GM12878 (cell line): Measurements from ENCODE around the gene SLC1A2. TPM values are rescaled to one million over a fixed set of nuclear protein-coding genes. Genes with fewer than 3 reads are reported as not detected.

Source experiments
- ATF3 ChIP-seq: IDR thresholded peaks from 2 replicates; pipeline ENCODE4 v1.6.1; 2011; ENCODE audit warnings: low read depth, mild to moderate bottlenecking, low read length, moderate library complexity, borderline replicate concordance; ENCODE audit errors: extremely low read depth
- BACH1 ChIP-seq: fragments of 450-650 bp; IDR thresholded peaks from 2 replicates; pipeline ENCODE4 v1.6.1; 2017; ENCODE audit warnings: mild to moderate bottlenecking, borderline replicate concordance
- CREB1 ChIP-seq: IDR thresholded peaks from 2 replicates; pipeline ENCODE4 v1.6.1; 2012; ENCODE audit warnings: low read depth, mild to moderate bottlenecking, inconsistent platforms
- CUX1 ChIP-seq: IDR thresholded peaks from 2 replicates; pipeline ENCODE4 v1.6.1; 2012; ENCODE audit warnings: improper control_type of control experiment, low read depth, low read length; ENCODE audit not compliant: insufficient replicate concordance
- FOXM1 ChIP-seq: IDR thresholded peaks from 2 replicates; pipeline ENCODE4 v1.6.1; 2012; ENCODE audit warnings: low read depth, mild to moderate bottlenecking, inconsistent platforms, low read length, moderate library complexity
- GABPA ChIP-seq: IDR thresholded peaks from 2 replicates; pipeline ENCODE4 v1.6.1; 2014; ENCODE audit warnings: antibody characterized with exemption, low read depth, mild to moderate bottlenecking, inconsistent platforms
- HCFC1 ChIP-seq: fragments of 150-350 bp; IDR thresholded peaks from 2 replicates; pipeline ENCODE4 v1.6.1; 2014; ENCODE audit warnings: low read length
- HSF1 ChIP-seq: fragments of 150-350 bp; IDR thresholded peaks from 2 replicates; pipeline ENCODE4 v1.6.1; 2014; ENCODE audit warnings: mild to moderate bottlenecking, low read depth, low read length
- IKZF2 ChIP-seq, 2 experiments: fragments of 450-650 bp; IDR thresholded peaks; 2 replicates each; pipeline ENCODE4 v1.6.1; 2017; ENCODE audit warnings: mild to moderate bottlenecking in 2 of 2, moderate library complexity in 2 of 2
- IRF5 ChIP-seq: fragments of 450-650 bp; IDR thresholded peaks from 2 replicates; pipeline ENCODE4 v1.6.1; 2017; ENCODE audit warnings: borderline replicate concordance
- MTA2 ChIP-seq: fragments of 450-650 bp; IDR thresholded peaks from 2 replicates; pipeline ENCODE4 v1.6.1; 2016; ENCODE audit warnings: low read depth, mild to moderate bottlenecking, moderate library complexity
- NFIC ChIP-seq: IDR thresholded peaks from 2 replicates; pipeline ENCODE4 v1.6.1; 2012; ENCODE audit warnings: low read depth, mild to moderate bottlenecking, inconsistent platforms, low read length, moderate library complexity
- NFXL1 ChIP-seq: fragments of 450-650 bp; IDR thresholded peaks from 2 replicates; pipeline ENCODE4 v1.6.1; 2017; ENCODE audit warnings: antibody characterized with exemption, mild to moderate bottlenecking, borderline replicate concordance
- PAX8 ChIP-seq: fragments of 450-650 bp; IDR thresholded peaks from 2 replicates; pipeline ENCODE4 v1.6.1; 2017; ENCODE audit warnings: mild to moderate bottlenecking, moderate library complexity
- PKNOX1 ChIP-seq: fragments of 450-650 bp; IDR thresholded peaks from 2 replicates; pipeline ENCODE4 v1.6.1; 2016; ENCODE audit warnings: mild to moderate bottlenecking
- RB1 ChIP-seq: fragments of 450-650 bp; formaldehyde crosslinking; IDR thresholded peaks from 2 replicates; pipeline ENCODE4 v1.6.1; 2017; ENCODE audit warnings: mild to moderate bottlenecking, borderline replicate concordance
- SPI1 ChIP-seq: IDR thresholded peaks from 2 replicates; pipeline ENCODE4 v1.6.1; 2011; ENCODE audit warnings: low read depth, mild to moderate bottlenecking, low read length, moderate library complexity, borderline replicate concordance; ENCODE audit not compliant: insufficient read depth
- SREBF1 ChIP-seq: IDR thresholded peaks from 2 replicates; pipeline ENCODE4 v1.6.1; 2012; ENCODE audit warnings: mild to moderate bottlenecking, low read length
- STAT3 ChIP-seq: IDR thresholded peaks from 2 replicates; pipeline ENCODE4 v1.6.1; 2011; ENCODE audit warnings: low read depth, low read length, improper control_type of control experiment
- TARDBP ChIP-seq: IDR thresholded peaks from 2 replicates; pipeline ENCODE4 v1.6.1; 2016; ENCODE audit warnings: borderline replicate concordance
- TBL1XR1 ChIP-seq: IDR thresholded peaks from 2 replicates; pipeline ENCODE4 v1.6.1; 2012; ENCODE audit warnings: low read depth, low read length, improper control_type of control experiment
- ZBED1 ChIP-seq: IDR thresholded peaks from 2 replicates; pipeline ENCODE4 v1.6.1; 2016; ENCODE audit warnings: borderline replicate concordance
- ZNF24 ChIP-seq: fragments of 450-650 bp; IDR thresholded peaks from 2 replicates; pipeline ENCODE4 v1.6.1; 2017; ENCODE audit warnings: antibody characterized with exemption, mild to moderate bottlenecking
- polyA plus RNA-seq, 11 experiments: library from polyadenylated mRNA; depleted of rRNA in 4 of 11; unstranded in 6 of 11; stranded (reverse) in 5 of 11; fragments of >200 nt; fragmentation: Nextera tagmentation in 4 of 11; fragmentation: Illumina TruSeq in 1 of 11; extraction: Ambion mirVana in 4 of 11; extraction: Trizol in 1 of 11; gene quantifications; 1 replicate in 1 of 11; 2 replicates in 10 of 11; pipeline versions ENCODE4 v1.2.1 to v1.2.3, GENCODE V29; 2011 to 2016; ENCODE audit warnings: inconsistent platforms in 2 of 11, missing spikeins in 2 of 11, low read depth in 1 of 11
- total RNA-seq, 4 experiments: library from RNA; depleted of rRNA in 3 of 4; stranded (reverse); fragments of >200 nt in 3 of 4; fragmentation: Illumina TruSeq in 1 of 4; extraction: Trizol in 1 of 4; gene quantifications; 2 replicates each; pipeline versions ENCODE4 v1.2.1 to v1.2.3, GENCODE V29; 2013 to 2021

Gene SLC1A2
- total and polyA plus RNA-seq, 10 of the 15 experiments (the other 5 are each of a cell fraction or from before 2014, with no cell fraction given) = 0.01 to 0.84 (median 0.22) TPM; not detected in 1

- TF ChIP-seq IRF5 = no peak
- TF ChIP-seq GABPA = no peak
- no peak for TF ChIP-seq PAX8
- no peak for TF ChIP-seq PKNOX1
- no peak for TF ChIP-seq TBL1XR1
- TF ChIP-seq IKZF2 (IDR thresholded peaks at IDR 0.05) = peak; percentile 57 to 77; a peak in 3 of 4 replicates
- TF ChIP-seq TARDBP = no peak
- TF ChIP-seq SPI1 = no peak; the same call in 1 of the 2 replicates
- no peak for TF ChIP-seq HSF1
- TF ChIP-seq STAT3 = no peak
- 0 out of 2 replicates have a peak, but pooled peaks have one; percentile 15 for TF ChIP-seq CREB1
- TF ChIP-seq ATF3 = no peak
- TF ChIP-seq NFXL1 = no peak
- no peak for TF ChIP-seq RB1
- no peak for TF ChIP-seq ZBED1
- TF ChIP-seq MTA2 = peak; percentile 56; the same call in 1 of the 2 replicates
- no peak for TF ChIP-seq ZNF24
- no peak for TF ChIP-seq HCFC1
- no peak for TF ChIP-seq SREBF1
- TF ChIP-seq BACH1 = no peak
- TF ChIP-seq CUX1 = no peak
- TF ChIP-seq FOXM1 = no peak
- no peak for TF ChIP-seq NFIC
Measured at GRCh38 chr11:35293035-35293434, 126.3 kb downstream of the SLC1A2 start (continued).
